Measurements from ENCODE around the gene ACP7.
"Not testable (repeated sequence)": the region's sequence is repeated elsewhere in the genome, so short reads cannot be mapped to it uniquely, and the experiment has no call there.

Gene ACP7

GRCh38 chr19:39110263-39110967 is 26.2 kb downstream of the ACP7 start:
- no peak for FAIRE-seq

GRCh38 chr19:39111593-39112199 is 27.5 kb downstream of the ACP7 start:
- no peak for FAIRE-seq

GRCh38 chr19:39112338-39112890 is 28.2 kb downstream of the ACP7 start:
- no peak for FAIRE-seq

- FAIRE-seq = no peak
These were observed 29.0 kb downstream of the ACP7 start for GRCh38 chr19:39113199-39113598.

GRCh38 chr19:39115105-39115847 is 31.1 kb downstream of the ACP7 start:
- no peak for FAIRE-seq

- FAIRE-seq = not testable (repeated sequence)
These were observed 32.9 kb downstream of the ACP7 start for GRCh38 chr19:39117023-39117422.

- no peak for FAIRE-seq
These were observed 35.7 kb downstream of the ACP7 start for GRCh38 chr19:39119830-39120229.

- FAIRE-seq = no peak
These were observed 39.0 kb downstream of the ACP7 start for GRCh38 chr19:39122934-39123731.

- no peak for FAIRE-seq
These were observed 40.1 kb downstream of the ACP7 start for GRCh38 chr19:39124136-39124764.

GRCh38 chr19:39125199-39125553 is 41.0 kb downstream of the ACP7 start:
- FAIRE-seq = no peak

- FAIRE-seq = peak; percentile 93
These were observed 41.6 kb downstream of the ACP7 start, which contains the start of gene PAK4 for GRCh38 chr19:39125554-39126311. PAK4 (plus strand) TSS chr19:39125786; CDS start chr19:39169554, 43,768 bp downstream.

- no peak for FAIRE-seq
These were observed 42.4 kb downstream of the ACP7 start for GRCh38 chr19:39126312-39127187.

GRCh38 chr19:39127812-39128515 is 43.8 kb downstream of the ACP7 start:
- FAIRE-seq = no peak

- FAIRE-seq = no peak
These were observed 44.4 kb downstream of the ACP7 start for GRCh38 chr19:39128516-39129079.

- FAIRE-seq = no peak
These were observed 44.9 kb downstream of the ACP7 start for GRCh38 chr19:39129116-39129515.

- no peak for FAIRE-seq
These were observed 46.4 kb downstream of the ACP7 start for GRCh38 chr19:39130337-39131254.

GRCh38 chr19:39131255-39131755 is 47.1 kb downstream of the ACP7 start:
- no peak for FAIRE-seq

- FAIRE-seq = no peak
These were observed 48.3 kb downstream of the ACP7 start for GRCh38 chr19:39132344-39132969.
